HepG2 (cell line): Measurements from ENCODE around the gene METRNL. TPM values are rescaled to one million over a fixed set of nuclear protein-coding genes. Genes with fewer than 3 reads are reported as not detected.

ENCODE experiments used
- ATAC-seq: fragments of 200-7000 bp; cut with Tn5 transposase; 3 replicates; pipeline ENCODE4 v1.9.1; 2020; ENCODE audit warnings: mild to moderate bottlenecking, moderate library complexity
- BruUV-seq: library from RNA; stranded (reverse); fragments of 400-500 nt; replicated peaks from 2 replicates; lab custom pipeline; 2021; lab: Mats Ljungman, UMichigan
- CTCF ChIA-PET: fragments of 300-600 bp; formaldehyde crosslinking; extraction: SDS; loops from one replicate; lab custom pipeline; 2021; ENCODE audit warnings: low total read pairs, inconsistent platforms, low intra/inter-chr PET ratio; lab: Yijun Ruan, JAX
- POLR2A ChIA-PET: fragments of 350-600 bp; sonication (Branson Sonifier 250); formaldehyde crosslinking; loops from one replicate; lab custom pipeline; 2020; ENCODE audit warnings: antibody characterized with exemption, inconsistent platforms; lab: Yijun Ruan, JAX
- DNase-seq: peaks from one replicate; pipeline ENCODE4 v3.0.0-alpha.2; 2015; ENCODE audit warnings: low spot score
- FAIRE-seq: peaks from 3 replicates; lab custom pipeline; 2011; peaks lifted over from hg19 to GRCh38; lab: Jason Lieb, UNC
- H2AFZ ChIP-seq: one replicate; pipeline ENCODE4 v1.6.1; 2011; ENCODE audit warnings: low read length, inconsistent platforms
- H3K27ac ChIP-seq: fragments of 300-600 bp; 3 replicates; pipeline ENCODE4 v1.8.0; 2011; ENCODE audit warnings: mixed run types, mild to moderate bottlenecking, mixed read lengths, low read length, inconsistent platforms; ENCODE audit not compliant: insufficient read depth; ENCODE audit errors: extremely low read length
- H3K27me3 ChIP-seq, 2 experiments: fragments of 200-600 bp in 1 of 2; 2 replicates in 1 of 2; 3 replicates in 1 of 2; pipeline versions ENCODE4 v1.6.0 to v1.8.0; 2011; ENCODE audit warnings: low read length in 2 of 2, mild to moderate bottlenecking in 2 of 2, moderate library complexity in 2 of 2, inconsistent platforms in 1 of 2; ENCODE audit not compliant: insufficient read depth in 2 of 2, control insufficient read depth in 1 of 2
- H3K36me3 ChIP-seq, 2 experiments: fragments of 200-600 bp in 1 of 2; replicated peaks in 1 of 2; 2 replicates in 1 of 2; 3 replicates in 1 of 2; pipeline versions ENCODE4 v1.5.1 to v1.8.0; 2011; ENCODE audit warnings: low read length in 2 of 2, inconsistent platforms in 1 of 2; ENCODE audit not compliant: insufficient read depth in 2 of 2, control insufficient read depth in 1 of 2
- H3K4me1 ChIP-seq: 2 replicates; pipeline ENCODE4 v1.5.1; 2012; ENCODE audit warnings: low read length, inconsistent platforms; ENCODE audit not compliant: insufficient read depth
- H3K4me2 ChIP-seq: 2 replicates; pipeline ENCODE4 v1.6.0; 2011; ENCODE audit warnings: low read depth, low read length, inconsistent platforms
- H3K4me3 ChIP-seq, 3 experiments: fragments of 200-600 bp in 1 of 3; sonication (generic), shearing (Covaris generic) in 1 of 3; replicated peaks in 1 of 3; 2 replicates each; pipeline ENCODE4 v1.5.1; 2011 to 2016; ENCODE audit warnings: low read length in 3 of 3, inconsistent platforms in 2 of 3, low read depth in 2 of 3, mild to moderate bottlenecking in 2 of 3, control low read depth in 1 of 3, mixed read lengths in 1 of 3; ENCODE audit not compliant: insufficient read depth in 1 of 3
- H3K79me2 ChIP-seq: one replicate; pipeline ENCODE4 v1.6.1; 2011; ENCODE audit warnings: low read length, inconsistent platforms; ENCODE audit not compliant: insufficient read depth
- H3K9ac ChIP-seq: 2 replicates; pipeline ENCODE4 v1.6.0; 2011; ENCODE audit warnings: mild to moderate bottlenecking, low read depth, low read length, inconsistent platforms; ENCODE audit not compliant: insufficient read depth
- H3K9me3 ChIP-seq: 2 replicates; pipeline ENCODE4 v1.5.1; 2012; ENCODE audit warnings: mild to moderate bottlenecking, low read length
- H4K20me1 ChIP-seq: 2 replicates; pipeline ENCODE4 v1.6.0; 2011; ENCODE audit warnings: inconsistent platforms, mild to moderate bottlenecking, low read length, moderate library complexity; ENCODE audit not compliant: insufficient read depth
- HNF4A ChIP-seq: sonication (generic); formaldehyde crosslinking; IDR thresholded peaks from 2 replicates; pipeline ENCODE4 v1.4.0; 2020; ENCODE audit warnings: missing genetic modification reagents
- NR1H2 ChIP-seq: sonication (generic); formaldehyde crosslinking; IDR thresholded peaks from 2 replicates; pipeline ENCODE4 v1.8.1; 2022; ENCODE audit warnings: low read depth, missing genetic modification reagents, borderline replicate concordance
- PHF5A ChIP-seq: IDR thresholded peaks from one replicate; pipeline ENCODE4 v1.6.1; 2018; ENCODE audit warnings: low read depth, missing genetic modification reagents; ENCODE audit not compliant: unreplicated experiment
- PLRG1 ChIP-seq: fragments of 450-650 bp; conservative IDR thresholded peaks from 2 replicates; pipeline ENCODE4 v1.6.1; 2016
- SAP130 ChIP-seq: IDR thresholded peaks from 2 replicates; pipeline ENCODE4 v1.6.1; 2016; ENCODE audit warnings: low read depth
- TAF1 ChIP-seq: sonication (generic); formaldehyde crosslinking; IDR thresholded peaks from 2 replicates; pipeline ENCODE4 v1.4.0; 2020; ENCODE audit warnings: missing genetic modification reagents
- TCF12 ChIP-seq, 2 experiments: fragments of 450-650 bp in 1 of 2; sonication (generic) in 1 of 2; formaldehyde crosslinking in 1 of 2; IDR thresholded peaks; 2 replicates each; pipeline versions ENCODE4 v1.6.1 to v1.8.0; 2017 to 2022; ENCODE audit warnings: antibody characterized with exemption in 1 of 2, mild to moderate bottlenecking in 1 of 2, missing genetic modification reagents in 1 of 2, moderate library complexity in 1 of 2
- ZFP36L2 ChIP-seq: sonication (generic); formaldehyde crosslinking; IDR thresholded peaks from 2 replicates; pipeline ENCODE4 v1.4.0; 2020; ENCODE audit warnings: missing genetic modification reagents
- ZNF235 ChIP-seq: sonication (generic); formaldehyde crosslinking; IDR thresholded peaks from 2 replicates; pipeline ENCODE4 v1.8.1; 2023; ENCODE audit warnings: mild to moderate bottlenecking, missing genetic modification reagents, borderline replicate concordance
- ZNF564 ChIP-seq: sonication (generic); formaldehyde crosslinking; IDR thresholded peaks from 2 replicates; pipeline ENCODE4 v1.8.1; 2023; ENCODE audit warnings: mild to moderate bottlenecking, missing genetic modification reagents
- ZSCAN25 ChIP-seq: sonication (generic); formaldehyde crosslinking; IDR thresholded peaks from 2 replicates; pipeline ENCODE4 v1.8.0; 2022; ENCODE audit warnings: mild to moderate bottlenecking, missing genetic modification reagents
- ZZZ3 ChIP-seq: sonication (generic); formaldehyde crosslinking; IDR thresholded peaks from 2 replicates; pipeline ENCODE4 v1.4.0; 2020; ENCODE audit warnings: missing genetic modification reagents, mild to moderate bottlenecking, borderline replicate concordance
- WGBS: methylation state at CpG from one replicate; pipeline ENCODE4 v1.1.6; 2017; ENCODE audit warnings: low lambda C conversion rate; 5-methylcytosine and 5-hydroxymethylcytosine counted together
- in situ Hi-C: cut with HindIII; loops from 2 replicates; pipeline ENCODE4 v1.10.0; 2017; ENCODE audit warnings: low pct_unique_long_range_greater_than_20kb; ENCODE audit not compliant: extremely low pct_ligation_motif_present
- intact Hi-C: fragments of 100-400 bp; cut with micrococcal nuclease; formaldehyde crosslinking; loops from one replicate; pipeline ENCODE4 v1.10.0; 2022; ENCODE audit not compliant: unreplicated experiment
- polyA plus RNA-seq, 8 experiments: library from polyadenylated mRNA; depleted of rRNA in 3 of 8; stranded (reverse) in 7 of 8; unstranded in 1 of 8; fragments of >200 nt; fragmentation: Illumina TruSeq in 4 of 8; extraction: Trizol in 4 of 8; gene quantifications; 2 replicates each; pipeline versions ENCODE4 v1.2.1 to v1.2.3, GENCODE V29; 2011 to 2016; ENCODE audit warnings: low read depth in 4 of 8, missing spikeins in 1 of 8, mixed read lengths in 1 of 8; ENCODE audit not compliant: insufficient read depth in 1 of 8
- total RNA-seq, 5 experiments: library from RNA; depleted of rRNA; stranded (reverse); fragments of >200 nt; fragmentation: Illumina TruSeq; extraction: Trizol; gene quantifications; 2 replicates each; pipeline ENCODE4 v1.2.3, GENCODE V29; 2016; ENCODE audit warnings: low read depth in 1 of 5
- TF ChIP-seq, protein P1 (sequence below): IDR thresholded peaks from 2 replicates; pipeline ENCODE4 v1.6.1; 2016
- TF ChIP-seq, protein P2 (sequence below): sonication (generic); formaldehyde crosslinking; IDR thresholded peaks from 2 replicates; pipeline ENCODE4 v1.4.0; 2020; ENCODE audit warnings: missing genetic modification reagents
- TF ChIP-seq, protein P3 (sequence below): sonication (generic); formaldehyde crosslinking; IDR thresholded peaks from 2 replicates; pipeline ENCODE4 v1.8.1; 2022; ENCODE audit warnings: low read depth, mild to moderate bottlenecking, missing genetic modification reagents

The METRNL gene
- total and polyA plus RNA-seq, 2 of the 13 experiments (the other 11 are each of a cell fraction or from before 2014, with no cell fraction given): 0.66 to 0.84 TPM

DNA sequence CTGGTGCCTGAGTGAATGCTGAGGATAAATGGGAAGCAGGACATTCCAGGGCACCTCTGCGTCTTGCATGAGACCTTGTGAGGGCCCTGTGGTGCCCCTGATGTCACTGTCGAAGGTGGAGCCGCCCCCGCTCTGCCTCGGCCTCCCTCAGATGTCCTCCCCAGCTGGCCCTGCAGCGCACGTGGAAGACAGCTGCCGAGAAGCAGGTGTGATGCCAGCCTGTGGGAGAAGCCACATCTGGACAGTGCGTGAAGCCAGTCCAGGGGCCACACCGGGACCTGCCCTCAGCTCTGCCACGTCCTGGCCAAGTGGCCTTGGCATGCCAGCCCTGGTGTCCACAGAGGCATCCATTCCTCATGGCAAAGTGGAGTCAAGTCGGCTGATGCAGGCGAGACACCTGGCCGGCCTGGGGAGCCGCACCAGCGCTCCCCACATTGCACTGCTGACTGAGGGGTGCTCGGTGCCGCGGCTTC, 21.6 kb upstream of the METRNL start:
- H4K20me1 ChIP-seq: no peaks in the 10 kb centered on the region
- H3K27me3 ChIP-seq: peaks cover 10 to 81% of the 10 kb centered on the region in 2 experiments
- H3K9me3 ChIP-seq: no peaks in the 10 kb centered on the region
- FAIRE-seq: no peak
- no peak for DNase-seq
- POLR2A ChIA-PET: interaction anchor here (1.2 kb wide), 1 partner anchor 9 kb away, joined by 3 read pairs; no protein-coding TSS in a partner anchor
- no TSS peak for BruUV-seq
- H2AFZ ChIP-seq: no peak overlapping the region
- in situ Hi-C loops: no loop called here
- H3K4me1 ChIP-seq: peaks cover 35% of the 10 kb centered on the region
- TF ChIP-seq, protein P1, sequence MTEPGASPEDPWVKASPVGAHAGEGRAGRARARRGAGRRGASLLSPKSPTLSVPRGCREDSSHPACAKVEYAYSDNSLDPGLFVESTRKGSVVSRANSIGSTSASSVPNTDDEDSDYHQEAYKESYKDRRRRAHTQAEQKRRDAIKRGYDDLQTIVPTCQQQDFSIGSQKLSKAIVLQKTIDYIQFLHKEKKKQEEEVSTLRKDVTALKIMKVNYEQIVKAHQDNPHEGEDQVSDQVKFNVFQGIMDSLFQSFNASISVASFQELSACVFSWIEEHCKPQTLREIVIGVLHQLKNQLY: no peak
- TF ChIP-seq, all 625 proteins: peak for 0
- no peak overlapping the region for H3K4me2 ChIP-seq
- H3K36me3 ChIP-seq: no peaks in the 10 kb centered on the region
- WGBS: 55% methylated on average over 15 of the region's 19 CpGs
- H3K79me2 ChIP-seq: no peaks in the 10 kb centered on the region
- H3K27ac ChIP-seq: no peak overlapping the region
- CTCF ChIA-PET: no interaction called here
- no peak overlapping the region for H3K9ac ChIP-seq
- no peak overlapping the region for H3K4me3 ChIP-seq
- ATAC-seq: no peak
- intact Hi-C loops: no loop called here

DNA sequence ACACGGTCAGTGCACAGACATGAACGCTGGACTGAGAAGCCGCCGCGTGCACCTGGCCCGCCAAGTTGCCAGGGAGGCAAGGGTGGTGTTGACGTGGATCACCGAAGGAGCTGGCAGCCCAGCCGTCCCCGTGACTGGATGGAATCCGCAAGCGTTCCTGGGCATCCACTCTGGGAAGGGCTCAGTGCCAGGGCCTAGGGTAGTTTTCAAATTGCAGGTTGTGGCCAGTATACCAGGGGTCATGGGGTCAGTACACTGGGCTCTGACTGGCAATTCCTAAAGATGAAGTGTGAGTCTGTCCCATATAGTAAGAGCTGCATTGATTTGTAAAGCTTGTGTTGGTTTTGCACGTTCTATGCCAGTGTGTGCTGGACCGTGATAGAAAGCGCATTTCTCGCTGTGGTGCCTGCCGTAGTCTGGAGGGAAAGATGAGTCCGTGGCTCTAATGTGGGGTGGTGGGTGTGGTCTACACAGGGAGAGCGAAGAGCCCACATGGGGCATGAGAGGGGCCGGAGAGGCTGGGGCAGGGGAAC, 21.1 kb upstream of the METRNL start:
- H2AFZ ChIP-seq: no peak overlapping the region
- peaks cover 30% of the 10 kb centered on the region for H3K4me1 ChIP-seq
- H3K4me2 ChIP-seq: no peak overlapping the region
- intact Hi-C loops (no loop called here), in situ Hi-C loops (no loop called here)
- BruUV-seq: no TSS peak
- no peak overlapping the region for H3K4me3 ChIP-seq
- H3K36me3 ChIP-seq: no peaks in the 10 kb centered on the region
- WGBS: 50% methylated on average over 11 of the region's 20 CpGs
- no peaks in the 10 kb centered on the region for H3K9me3 ChIP-seq
- DNase-seq: no peak
- no peak overlapping the region for H3K27ac ChIP-seq
- ChIA-PET CTCF (no interaction called here), POLR2A (no interaction called here)
- H3K79me2 ChIP-seq: no peaks in the 10 kb centered on the region
- peaks cover 12 to 86% of the 10 kb centered on the region in 2 experiments for H3K27me3 ChIP-seq
- H3K9ac ChIP-seq: no peak overlapping the region
- no peak for ATAC-seq
- H4K20me1 ChIP-seq: no peaks in the 10 kb centered on the region
- no peak for FAIRE-seq
- no peak for TF ChIP-seq ZSCAN25 (CRISPR knock-in tag)
- TF ChIP-seq, protein P2, sequence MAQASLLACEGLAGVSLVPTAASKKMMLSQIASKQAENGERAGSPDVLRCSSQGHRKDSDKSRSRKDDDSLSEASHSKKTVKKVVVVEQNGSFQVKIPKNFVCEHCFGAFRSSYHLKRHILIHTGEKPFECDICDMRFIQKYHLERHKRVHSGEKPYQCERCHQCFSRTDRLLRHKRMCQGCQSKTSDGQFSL (CRISPR knock-in tag): no peak
- TF ChIP-seq, protein P3, sequence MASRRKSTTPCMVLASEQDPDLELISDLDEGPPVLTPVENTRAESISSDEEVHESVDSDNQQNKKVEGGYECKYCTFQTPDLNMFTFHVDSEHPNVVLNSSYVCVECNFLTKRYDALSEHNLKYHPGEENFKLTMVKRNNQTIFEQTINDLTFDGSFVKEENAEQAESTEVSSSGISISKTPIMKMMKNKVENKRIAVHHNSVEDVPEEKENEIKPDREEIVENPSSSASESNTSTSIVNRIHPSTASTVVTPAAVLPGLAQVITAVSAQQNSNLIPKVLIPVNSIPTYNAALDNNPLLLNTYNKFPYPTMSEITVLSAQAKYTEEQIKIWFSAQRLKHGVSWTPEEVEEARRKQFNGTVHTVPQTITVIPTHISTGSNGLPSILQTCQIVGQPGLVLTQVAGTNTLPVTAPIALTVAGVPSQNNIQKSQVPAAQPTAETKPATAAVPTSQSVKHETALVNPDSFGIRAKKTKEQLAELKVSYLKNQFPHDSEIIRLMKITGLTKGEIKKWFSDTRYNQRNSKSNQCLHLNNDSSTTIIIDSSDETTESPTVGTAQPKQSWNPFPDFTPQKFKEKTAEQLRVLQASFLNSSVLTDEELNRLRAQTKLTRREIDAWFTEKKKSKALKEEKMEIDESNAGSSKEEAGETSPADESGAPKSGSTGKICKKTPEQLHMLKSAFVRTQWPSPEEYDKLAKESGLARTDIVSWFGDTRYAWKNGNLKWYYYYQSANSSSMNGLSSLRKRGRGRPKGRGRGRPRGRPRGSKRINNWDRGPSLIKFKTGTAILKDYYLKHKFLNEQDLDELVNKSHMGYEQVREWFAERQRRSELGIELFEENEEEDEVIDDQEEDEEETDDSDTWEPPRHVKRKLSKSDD (CRISPR knock-in tag): no peak
- TF ChIP-seq PHF5A: no peak
- TF ChIP-seq HNF4A (CRISPR knock-in tag): no peak
- no peak for TF ChIP-seq ZNF564
- no peak for TF ChIP-seq TCF12 (IDR thresholded peaks at IDR 0.05)
- no peak for TF ChIP-seq TCF12 (CRISPR knock-in tag; IDR thresholded peaks at IDR 0.05)
- TF ChIP-seq TAF1 (CRISPR knock-in tag): no peak
- TF ChIP-seq ZZZ3: no peak
- TF ChIP-seq ZFP36L2 (CRISPR knock-in tag): no peak
- TF ChIP-seq NR1H2 (CRISPR knock-in tag): no peak
- no peak for TF ChIP-seq PLRG1
- TF ChIP-seq ZNF235 (CRISPR knock-in tag): no peak
- TF ChIP-seq SAP130 (CRISPR knock-in tag): no peak
